HG03469 (cell line): ENCODE measurements around the gene DCUN1D3.

Experiments used
- ATAC-seq: cut with Tn5 transposase; IDR thresholded peaks from one replicate; pipeline ENCODE4 v1.9.1; 2021; ENCODE audit warnings: mild to moderate bottlenecking, moderate library complexity, moderate number of reproducible peaks; ENCODE audit not compliant: unreplicated experiment

Gene DCUN1D3

GRCh38 chr16:20920091-20920490 lies 19.9 kb upstream of the DCUN1D3 start:
- no peak for ATAC-seq

DNA sequence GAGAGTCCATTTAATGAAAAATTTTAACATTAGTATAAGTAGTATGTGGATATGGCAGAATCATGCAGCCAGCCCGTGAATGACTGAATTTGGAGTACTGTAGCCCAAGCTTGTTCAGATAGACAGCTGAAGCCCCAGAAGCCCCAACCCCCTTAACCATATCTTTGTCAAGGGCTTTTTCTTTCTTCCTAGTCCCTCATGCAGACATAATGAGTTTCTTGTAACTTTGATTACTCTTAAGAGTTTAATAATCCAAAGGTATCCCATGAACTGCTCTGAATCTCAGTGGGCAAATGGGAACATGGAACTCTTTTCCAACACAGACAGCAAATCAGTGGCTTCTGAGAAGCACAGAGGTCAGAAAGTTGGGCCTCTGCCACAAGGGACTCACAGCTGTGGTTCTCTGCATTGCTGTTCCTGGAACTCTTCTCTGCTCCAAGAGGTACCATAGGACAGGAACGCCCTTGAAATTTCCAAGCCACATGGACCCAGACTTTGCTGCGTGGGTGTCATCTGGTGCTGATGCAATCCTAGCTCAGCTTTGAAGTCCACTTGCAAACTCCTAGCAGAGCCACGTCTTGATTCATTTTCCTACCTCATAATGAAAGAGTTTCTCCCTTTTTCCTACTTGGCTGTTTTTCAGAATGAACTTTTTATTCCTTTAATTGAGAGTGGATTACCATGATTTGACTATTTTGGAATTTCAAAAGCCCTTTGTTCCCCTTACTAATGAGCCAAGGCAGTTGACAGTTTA lies 18.5 kb upstream of the DCUN1D3 start:
- no peak for ATAC-seq

DNA sequence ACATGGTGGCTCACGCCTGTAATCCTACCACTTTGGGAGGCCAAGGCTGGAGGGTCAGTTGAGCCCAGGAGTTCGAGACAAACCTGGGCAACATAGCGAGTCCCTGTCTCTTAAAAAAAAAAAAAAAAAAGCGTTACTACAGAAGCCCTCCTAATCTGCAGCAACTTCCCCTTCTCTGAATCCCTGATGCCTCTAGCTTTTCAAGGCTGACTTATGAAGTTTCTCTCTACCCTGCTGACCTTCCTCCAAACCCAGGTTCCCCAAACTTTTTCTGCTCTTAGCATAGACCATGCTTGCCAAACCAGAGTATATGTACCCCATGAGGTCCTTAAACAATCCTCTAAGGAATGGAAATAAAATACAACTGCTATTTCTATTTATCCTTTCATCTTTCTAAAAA lies 16.8 kb upstream of the DCUN1D3 start:
- ATAC-seq, result no peak

DNA sequence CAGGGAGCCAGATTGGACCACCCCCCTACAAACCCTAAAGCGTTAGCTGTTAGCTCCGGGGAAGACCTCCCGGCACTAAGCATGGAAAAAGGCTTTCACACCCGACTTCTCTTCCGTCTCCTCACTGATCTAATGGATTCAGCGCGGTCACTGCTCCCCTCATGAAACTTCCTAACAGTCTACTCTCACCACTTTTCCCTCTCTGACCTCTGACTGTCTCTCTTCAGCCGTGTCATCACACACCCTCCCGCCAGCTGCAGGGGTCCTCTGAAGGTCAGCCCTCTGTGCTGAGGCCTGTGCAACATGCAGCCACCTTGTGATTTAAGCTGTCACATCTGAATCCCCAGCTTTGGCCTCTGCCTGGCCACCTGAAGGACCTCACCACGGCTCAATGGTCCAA lies 16.1 kb upstream of the DCUN1D3 start:
- no peak for ATAC-seq

- no peak for ATAC-seq
These were observed 11.2 kb upstream of the DCUN1D3 start for GRCh38 chr16:20911361-20911760.

DNA sequence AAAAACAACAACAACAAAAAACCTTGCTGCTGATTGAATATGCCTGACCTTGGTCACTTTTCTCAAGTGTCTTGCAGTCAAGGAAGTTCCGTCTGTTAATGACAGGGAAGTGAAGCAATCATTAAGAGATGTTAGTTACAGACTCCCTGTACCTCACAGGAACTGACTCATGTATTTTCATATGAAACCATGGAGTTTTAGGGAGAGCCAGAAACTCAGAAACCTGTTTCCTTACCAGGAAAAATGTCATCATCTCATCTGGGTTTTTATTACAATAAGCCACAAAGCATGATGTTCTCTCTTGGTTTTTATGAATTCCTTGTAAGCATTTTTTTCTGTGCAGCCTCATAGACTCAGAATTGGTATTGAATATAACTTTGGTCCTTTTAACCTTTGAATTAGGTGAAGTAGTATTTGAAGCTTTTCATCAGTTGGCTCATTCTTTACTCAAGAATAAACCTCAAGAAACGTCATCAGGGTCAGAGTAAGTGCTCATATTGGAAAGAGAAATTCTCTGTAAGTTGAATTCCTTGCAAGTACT lies 10.7 kb upstream of the DCUN1D3 start:
- no peak for ATAC-seq

DNA sequence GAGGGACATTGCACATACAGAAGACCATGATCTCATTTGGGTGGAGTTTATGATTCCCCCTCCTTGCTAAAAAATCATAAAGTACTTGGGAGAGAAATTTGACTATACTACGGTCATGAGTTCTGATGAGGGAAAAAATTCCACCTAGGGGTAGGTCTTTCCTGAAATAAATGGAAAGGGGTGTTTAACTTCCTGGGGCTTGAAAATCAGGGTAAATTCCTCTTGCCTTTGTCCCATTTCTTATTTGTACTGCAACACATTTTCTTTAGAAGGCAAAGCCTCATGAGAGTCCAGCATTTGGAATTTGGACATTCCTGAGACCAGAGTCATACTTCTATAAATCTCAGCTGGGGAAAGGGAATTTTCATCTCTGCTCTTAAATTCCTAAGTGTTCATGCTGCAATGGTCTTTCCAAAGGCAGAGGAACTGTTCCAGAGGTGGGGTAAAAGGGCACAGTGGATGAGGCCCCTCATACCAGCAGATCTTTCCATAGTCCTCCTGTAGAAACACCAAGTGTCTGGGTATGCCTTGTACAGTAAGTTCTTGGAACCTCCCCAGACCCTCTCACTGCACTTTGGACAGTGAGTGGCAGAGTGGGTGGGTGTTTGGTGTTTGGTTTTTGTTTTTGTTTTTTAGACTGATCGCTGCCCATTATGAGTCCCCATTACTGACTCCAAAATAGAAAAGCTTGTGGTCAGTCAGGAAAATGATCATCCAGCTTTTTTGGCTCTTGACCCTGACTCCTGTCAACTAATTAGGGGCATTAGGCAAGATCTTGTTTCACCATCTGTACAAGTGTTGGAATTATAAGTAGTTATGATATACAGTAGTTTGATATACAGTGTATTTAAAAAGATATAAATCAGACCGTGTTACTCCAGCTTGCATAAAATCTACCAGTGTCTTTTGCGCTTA lies 6.4 kb upstream of the DCUN1D3 start:
- no peak for ATAC-seq

- no peak for ATAC-seq
These were observed 5.4 kb upstream of the DCUN1D3 start for GRCh38 chr16:20905576-20905975.

- no peak for ATAC-seq
These were observed 4.4 kb upstream of the DCUN1D3 start for GRCh38 chr16:20904507-20905081.

- ATAC-seq, result no peak
These were observed 3.8 kb upstream of the DCUN1D3 start for GRCh38 chr16:20903899-20904506.

DNA sequence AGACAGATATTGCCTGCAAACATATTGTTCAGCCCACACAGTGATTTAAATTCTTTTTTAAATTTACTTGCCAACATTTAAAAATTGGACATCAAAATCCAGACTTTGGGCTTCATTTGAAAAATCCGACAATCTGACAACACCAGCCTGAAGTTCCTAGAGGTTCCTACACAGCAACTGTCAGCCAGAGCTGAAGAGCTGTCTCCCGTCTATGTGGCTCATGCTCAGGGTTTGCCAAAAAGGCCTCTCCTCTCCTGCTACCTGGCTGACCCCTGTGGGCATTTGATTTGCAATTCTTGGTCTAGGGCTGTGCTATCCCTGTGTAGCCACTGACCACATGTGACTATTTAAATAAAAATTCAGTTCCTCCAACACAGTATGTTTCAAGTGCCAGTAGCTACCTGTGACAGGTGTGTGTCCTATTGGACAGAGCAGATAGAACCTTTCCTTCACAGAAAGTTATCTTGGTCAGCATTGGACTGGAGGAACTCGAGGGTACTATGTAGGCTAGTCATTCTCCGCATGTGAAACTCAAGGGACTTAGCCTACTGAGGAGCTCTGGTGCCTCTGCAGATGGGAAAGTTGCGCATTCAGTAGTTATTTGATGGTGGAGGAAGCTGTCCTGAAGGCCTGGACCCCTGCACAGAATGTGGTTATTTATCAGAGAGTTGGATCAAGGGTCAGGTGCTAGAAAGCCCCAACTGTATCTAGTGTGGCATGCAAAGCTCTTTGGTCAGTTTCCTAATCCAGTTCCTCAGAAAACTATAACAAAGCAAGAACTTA lies 3.1 kb upstream of the DCUN1D3 start:
- ATAC-seq, result no peak

DNA sequence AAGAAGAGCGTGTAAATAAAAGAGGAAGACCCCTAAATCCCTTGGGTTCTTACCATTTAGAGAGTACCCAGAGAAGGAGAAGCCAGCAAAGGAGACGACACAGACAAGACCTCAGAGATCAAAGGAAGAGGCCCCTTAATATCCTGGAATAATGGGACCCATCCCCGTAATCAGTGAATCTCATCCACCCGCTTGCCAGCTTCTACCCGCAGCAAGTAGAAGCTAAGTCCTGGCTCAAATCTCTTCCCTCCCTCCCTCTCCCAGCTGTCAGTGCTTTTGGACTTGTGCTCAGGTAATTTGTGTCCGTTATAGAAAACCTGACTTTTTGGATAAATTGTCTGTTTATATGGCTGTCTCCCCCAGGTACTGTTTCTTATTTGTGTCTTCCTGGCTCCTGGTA lies 2.3 kb upstream of the DCUN1D3 start:
- no peak for ATAC-seq

GRCh38 chr16:20901436-20902112 lies 1.4 kb upstream of the DCUN1D3 start:
- no peak for ATAC-seq

GRCh38 chr16:20901068-20901435 lies 894 bp upstream of the DCUN1D3 start:
- ATAC-seq, result no peak

DNA sequence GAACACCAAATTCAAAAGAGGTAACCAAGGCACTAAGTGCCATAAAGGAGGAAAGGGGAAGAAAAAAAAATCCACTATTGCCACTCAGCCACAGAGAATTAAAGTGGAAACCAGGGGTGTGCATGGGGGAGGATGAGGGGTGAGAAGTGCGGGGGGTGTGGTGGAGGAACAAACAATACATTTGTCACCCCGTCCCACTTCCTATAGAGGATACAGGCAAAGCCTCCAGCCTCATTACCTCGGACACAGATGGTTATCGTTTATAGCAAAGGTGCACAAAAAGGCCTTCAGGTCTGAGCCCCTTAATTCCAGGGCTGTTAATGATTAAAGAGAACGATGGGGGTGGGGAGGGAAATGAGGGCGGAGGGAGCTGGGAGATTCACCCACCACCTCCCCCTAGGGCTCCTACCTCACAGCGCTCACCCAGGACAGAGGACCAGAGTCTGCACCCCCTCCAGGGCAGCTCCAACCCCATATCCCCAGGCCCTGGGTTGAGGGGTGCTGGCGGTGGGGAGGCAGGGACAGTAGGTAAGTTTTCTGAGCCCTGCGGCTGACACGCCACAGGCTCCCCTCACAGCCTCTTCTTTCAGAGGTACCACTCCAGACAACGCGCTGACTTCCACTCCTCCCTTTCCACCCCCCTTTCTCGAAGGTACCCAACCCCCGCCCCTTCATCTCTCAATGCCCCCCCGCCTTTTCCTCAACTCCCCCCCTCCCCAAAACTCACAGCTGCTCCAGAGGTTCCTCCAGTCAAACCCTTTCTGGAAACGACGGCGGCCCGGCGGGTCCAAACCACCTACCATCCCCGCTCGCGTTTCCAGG lies 470 bp downstream of the DCUN1D3 start:
- no peak for ATAC-seq

GRCh38 chr16:20899071-20899470 lies 1.1 kb downstream of the DCUN1D3 start:
- no peak for ATAC-seq

DNA sequence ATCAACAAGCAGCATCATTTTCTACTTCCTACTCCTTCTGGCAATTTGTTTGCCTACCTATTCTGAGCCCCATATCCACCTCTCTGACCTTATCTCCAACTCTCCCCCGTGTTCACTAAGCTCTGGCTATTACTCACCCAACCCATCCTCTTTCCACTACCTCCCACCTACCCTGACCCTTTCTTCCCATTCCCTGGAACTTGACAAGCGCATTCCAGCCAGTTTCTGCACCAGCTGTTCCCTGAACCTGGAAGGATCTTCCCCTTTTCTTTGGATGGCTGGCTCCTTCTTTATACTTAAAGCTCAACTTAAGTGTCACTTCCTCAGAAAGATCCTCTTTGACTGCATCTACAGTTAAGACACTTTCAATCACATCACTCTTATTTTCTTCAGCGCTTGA lies 2.2 kb downstream of the DCUN1D3 start:
- no peak for ATAC-seq

DNA sequence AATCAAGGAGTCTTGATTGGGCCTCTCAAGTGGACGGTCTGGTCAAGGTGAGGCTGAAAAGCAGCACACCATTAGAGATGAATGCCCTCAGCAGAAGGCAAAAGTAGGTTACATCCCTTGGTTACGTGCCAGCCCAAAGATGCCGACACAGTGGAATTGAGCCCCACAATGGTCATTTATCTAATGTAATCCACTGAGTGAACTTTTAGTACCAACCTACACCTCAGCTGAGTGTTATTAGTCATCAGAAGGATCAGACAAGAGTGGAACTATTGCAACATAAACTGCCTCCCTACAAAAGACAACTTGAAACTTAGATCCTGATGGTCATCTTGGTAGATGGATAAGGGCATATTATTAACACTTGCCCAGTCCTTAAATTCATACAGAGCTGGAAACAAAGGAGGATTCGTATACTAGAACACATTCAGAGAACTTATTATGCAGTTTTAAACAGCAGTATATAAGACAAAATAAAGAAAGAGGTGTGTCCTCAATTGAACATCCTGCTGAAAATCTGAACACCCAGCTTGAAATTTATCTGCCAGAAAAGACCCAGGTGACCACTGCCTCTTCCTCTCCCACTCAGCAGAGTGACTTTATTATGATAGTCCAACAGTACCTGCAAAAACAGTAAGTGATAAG lies 2.8 kb downstream of the DCUN1D3 start:
- no peak for ATAC-seq
